Activated CD8-positive, alpha-beta memory T cell treated with anti-CD3 and anti-CD28 coated beads for 36 hours (primary cell): Measurements from ENCODE around the gene SLC25A44. TPM values are rescaled to one million over a fixed set of nuclear protein-coding genes. Genes with fewer than 3 reads are reported as not detected.

Experiments used
- CTCF ChIA-PET: fragments of 350-600 bp; sonication (Branson Sonifier 250); formaldehyde crosslinking; loops from one replicate; lab custom pipeline; 2021; ENCODE audit warnings: antibody characterized with exemption; lab: Charles Lee
- POLR2A ChIA-PET: fragments of 350-600 bp; sonication (Branson Sonifier 250); formaldehyde crosslinking; loops from one replicate; lab custom pipeline; 2021; ENCODE audit warnings: antibody characterized with exemption; lab: Charles Lee
- total RNA-seq, 2 experiments: library from RNA; stranded (reverse); gene quantifications; one replicate each; pipeline ENCODE4 v1.2.3, GENCODE V29; 2021

The SLC25A44 gene
- 10 to 100 TPM; 26.7 to 31.0 TPM for total RNA-seq

GRCh38 chr1:156193488-156194299 lies at the start of gene SLC25A44:
TSS of gene SLC25A44 (plus strand) at chr1:156194104. CDS start at chr1:156199848, 5,744 bp downstream.
- POLR2A ChIA-PET, result interaction anchor here (0.5 to 2.0 kb wide), 5 partner anchors 13 to 88 kb away, joined by 3 to 17 read pairs (median 3); partner anchors contain the start of genes PMF1 and SMG5
- CTCF ChIA-PET, result interaction anchor here (1.2 to 3.7 kb wide), 6 partner anchors 19 to 97 kb away, joined by 3 to 15 read pairs (median 8); partner anchors contain the start of gene PMF1

- POLR2A ChIA-PET, result no interaction called here
- CTCF ChIA-PET, result interaction anchor here (0.6 to 4.5 kb wide), 3 partner anchors 50 to 80 kb away, joined by 3 to 78 read pairs (median 4); partner anchors contain the start of gene SLC25A44
Observed at GRCh38 chr1:156144742-156145141, 49.2 kb upstream of the SLC25A44 start.

GRCh38 chr1:156145650-156146019 lies 48.3 kb upstream of the SLC25A44 start:
- ChIA-PET CTCF (interaction anchor here (0.6 to 4.5 kb wide), 9 partner anchors 10 to 134 kb away, joined by 3 to 78 read pairs (median 3); partner anchors contain the start of gene SLC25A44), POLR2A (interaction anchor here (1.1 kb wide), 1 partner anchor 67 kb away, joined by 3 read pairs; the partner anchor contains the start of gene PMF1)

GRCh38 chr1:156146020-156146768 lies 47.7 kb upstream of the SLC25A44 start:
- POLR2A ChIA-PET, result interaction anchor here (1.1 kb wide), 1 partner anchor 67 kb away, joined by 3 read pairs; the partner anchor contains the start of gene PMF1
- CTCF ChIA-PET, result interaction anchor here (0.6 to 4.5 kb wide), 12 partner anchors 9 to 133 kb away, joined by 3 to 78 read pairs (median 4); partner anchors contain the start of gene SLC25A44

GRCh38 chr1:156146769-156147405 lies 47.0 kb upstream of the SLC25A44 start:
- ChIA-PET CTCF (interaction anchor here (1.0 to 4.5 kb wide), 8 partner anchors 8 to 99 kb away, joined by 3 to 78 read pairs (median 6); no protein-coding TSS in a partner anchor), POLR2A (interaction anchor here (0.6 to 1.8 kb wide), 3 partner anchors 66 to 355 kb away, joined by 3 to 6 read pairs (median 5); partner anchors contain the start of gene PMF1)

GRCh38 chr1:156148216-156148615 lies 45.7 kb upstream of the SLC25A44 start:
- CTCF ChIA-PET, result interaction anchor here (1.6 to 4.5 kb wide), 4 partner anchors 18 to 98 kb away, joined by 4 to 78 read pairs (median 5); no protein-coding TSS in a partner anchor
- POLR2A ChIA-PET, result interaction anchor here (1.8 kb wide), 1 partner anchor 65 kb away, joined by 5 read pairs; the partner anchor contains the start of gene PMF1

GRCh38 chr1:156149374-156150332 lies 44.3 kb upstream of the SLC25A44 start:
- ChIA-PET CTCF (interaction anchor here (0.6 to 3.6 kb wide), 8 partner anchors 11 to 132 kb away, joined by 3 to 33 read pairs (median 4); partner anchors contain the start of gene SLC25A44), POLR2A (interaction anchor here (0.5 to 0.7 kb wide), 2 partner anchors 10 to 75 kb away, joined by 4 to 8 read pairs; no protein-coding TSS in a partner anchor)

GRCh38 chr1:156150333-156151011 lies 43.4 kb upstream of the SLC25A44 start:
- ChIA-PET POLR2A (interaction anchor here (0.5 kb wide), 1 partner anchor 82 kb away, joined by 6 read pairs; no protein-coding TSS in a partner anchor), CTCF (interaction anchor here (0.6 to 3.6 kb wide), 9 partner anchors 10 to 295 kb away, joined by 3 to 33 read pairs (median 3); partner anchors contain the start of gene SLC25A44)

GRCh38 chr1:156151093-156151688 lies 42.7 kb upstream of the SLC25A44 start:
- POLR2A ChIA-PET, result interaction anchor here (0.5 to 1.7 kb wide), 4 partner anchors 62 to 95 kb away, joined by 3 to 6 read pairs (median 3); partner anchors contain the start of gene PMF1
- CTCF ChIA-PET, result interaction anchor here (0.7 to 3.6 kb wide), 9 partner anchors 10 to 334 kb away, joined by 3 to 33 read pairs (median 3); partner anchors contain the start of gene SLC25A44

GRCh38 chr1:156152628-156153027 lies 41.3 kb upstream of the SLC25A44 start:
- POLR2A ChIA-PET, result interaction anchor here (0.7 to 1.7 kb wide), 2 partner anchors 61 to 65 kb away, joined by 3 to 4 read pairs; no protein-coding TSS in a partner anchor
- CTCF ChIA-PET, result interaction anchor here (0.9 to 3.6 kb wide), 3 partner anchors 15 to 91 kb away, joined by 3 to 33 read pairs (median 4); no protein-coding TSS in a partner anchor

GRCh38 chr1:156153362-156153761 lies 40.5 kb upstream of the SLC25A44 start, which contains the start of gene SEMA4A:
TSS of gene SEMA4A (plus strand) at chr1:156153585. CDS start at chr1:156154579, 994 bp downstream.
- ChIA-PET POLR2A (no interaction called here), CTCF (interaction anchor here (0.9 to 1.9 kb wide), 3 partner anchors 62 to 90 kb away, joined by 3 to 7 read pairs (median 4); no protein-coding TSS in a partner anchor)

GRCh38 chr1:156154317-156154749 lies 39.6 kb upstream of the SLC25A44 start:
- ChIA-PET CTCF (interaction anchor here (1.1 to 2.0 kb wide), 3 partner anchors 8 to 88 kb away, joined by 3 to 10 read pairs (median 7); no protein-coding TSS in a partner anchor), POLR2A (interaction anchor here (0.6 kb wide), 1 partner anchor 71 kb away, joined by 3 read pairs; no protein-coding TSS in a partner anchor)

GRCh38 chr1:156155756-156156510 lies 38.0 kb upstream of the SLC25A44 start:
- CTCF ChIA-PET, result interaction anchor here (0.8 to 2.0 kb wide), 6 partner anchors 10 to 126 kb away, joined by 3 to 10 read pairs (median 4); partner anchors contain the start of gene SMG5
- POLR2A ChIA-PET, result interaction anchor here (0.7 to 0.8 kb wide), 2 partner anchors 33 to 61 kb away, joined by 3 read pairs; no protein-coding TSS in a partner anchor

- POLR2A ChIA-PET, result interaction anchor here (1.0 kb wide), 1 partner anchor 55 kb away, joined by 3 read pairs; the partner anchor contains the start of gene PMF1
- CTCF ChIA-PET, result interaction anchor here (1.3 kb wide), 1 partner anchor 66 kb away, joined by 3 read pairs; no protein-coding TSS in a partner anchor
Observed at GRCh38 chr1:156157506-156157905, 36.4 kb upstream of the SLC25A44 start.
